A673 (cell line): ENCODE data around the gene KRTAP20-1.

Experiments used
- CTCF ChIP-seq: fragments of 300-800, 200-600 bp; sonication (generic); conservative IDR thresholded peaks from 2 replicates; pipeline ENCODE4 v1.5.1; 2017; ENCODE audit warnings: low read depth, mild to moderate bottlenecking, antibody characterized with exemption, low read length, moderate library complexity, mixed read lengths
- EZH2 ChIP-seq: fragments of 200-600 bp; sonication (generic); IDR thresholded peaks from 2 replicates; pipeline ENCODE4 v1.6.1; 2017; ENCODE audit warnings: borderline replicate concordance, low read depth, mild to moderate bottlenecking, mixed read lengths, antibody characterized with exemption, low read length; ENCODE audit not compliant: poor library complexity, severe bottlenecking

- no peak for TF ChIP-seq CTCF
- TF ChIP-seq EZH2 = no peak
These were observed 18.7 kb downstream of the KRTAP20-1 start, which contains the start of gene KRTAP20-2 for GRCh38 chr21:30634906-30635305.
